GM19397 (cell line): Measurements from ENCODE around the gene WDR91.

Experiments
- ATAC-seq: cut with Tn5 transposase; IDR thresholded peaks from one replicate; pipeline ENCODE4 v1.9.1; 2021; ENCODE audit warnings: mild to moderate bottlenecking, moderate library complexity; ENCODE audit not compliant: unreplicated experiment

The WDR91 gene

DNA sequence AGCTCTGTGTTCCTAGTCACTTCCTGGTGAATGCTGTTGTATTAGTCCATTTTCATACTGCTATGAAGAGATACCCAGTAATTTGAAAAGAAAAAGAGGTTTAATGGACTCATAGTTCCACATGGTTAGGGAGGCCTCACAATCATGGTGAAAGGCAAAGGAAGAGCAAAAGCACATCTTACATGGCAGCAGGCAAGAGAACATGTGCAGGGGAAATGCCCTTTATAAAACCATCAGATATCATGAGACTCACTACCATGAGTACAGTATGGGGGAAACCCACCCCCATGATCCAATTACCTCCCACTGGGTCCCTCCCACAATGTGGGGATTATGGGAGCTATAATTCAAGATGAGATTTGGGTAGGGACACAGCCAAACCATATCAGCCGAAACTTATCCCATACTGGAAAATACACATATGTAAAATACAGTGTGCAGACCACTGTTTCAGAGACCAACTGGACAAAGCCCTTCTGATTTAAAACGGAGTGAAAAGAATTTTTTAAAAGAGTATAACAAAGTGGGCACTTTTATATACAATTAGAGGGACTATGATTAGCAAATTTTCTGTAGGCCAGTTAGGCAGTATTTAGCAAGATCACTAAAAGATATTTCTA lies 48.8 kb downstream of the WDR91 start:
- ATAC-seq: no peak

DNA sequence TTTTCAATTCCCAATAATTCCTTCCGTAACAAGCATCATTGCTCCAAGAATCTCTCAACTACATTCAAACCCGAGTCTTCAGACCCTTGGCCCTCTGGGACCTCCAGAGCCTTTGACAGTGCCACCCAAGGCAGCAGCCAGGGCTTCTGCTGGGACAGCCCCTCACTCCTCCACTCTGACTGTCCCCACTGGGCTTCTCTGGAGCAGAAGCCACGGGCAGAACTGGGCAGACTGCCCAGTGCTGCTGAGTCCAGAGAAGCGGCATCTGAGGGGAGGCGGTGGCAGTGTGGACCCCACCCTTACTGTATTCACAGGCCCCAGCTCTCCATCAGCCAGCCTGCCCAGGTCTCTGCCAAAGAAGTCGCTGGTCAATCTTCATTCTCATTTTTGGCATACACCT lies 49.7 kb downstream of the WDR91 start:
- no peak for ATAC-seq

DNA sequence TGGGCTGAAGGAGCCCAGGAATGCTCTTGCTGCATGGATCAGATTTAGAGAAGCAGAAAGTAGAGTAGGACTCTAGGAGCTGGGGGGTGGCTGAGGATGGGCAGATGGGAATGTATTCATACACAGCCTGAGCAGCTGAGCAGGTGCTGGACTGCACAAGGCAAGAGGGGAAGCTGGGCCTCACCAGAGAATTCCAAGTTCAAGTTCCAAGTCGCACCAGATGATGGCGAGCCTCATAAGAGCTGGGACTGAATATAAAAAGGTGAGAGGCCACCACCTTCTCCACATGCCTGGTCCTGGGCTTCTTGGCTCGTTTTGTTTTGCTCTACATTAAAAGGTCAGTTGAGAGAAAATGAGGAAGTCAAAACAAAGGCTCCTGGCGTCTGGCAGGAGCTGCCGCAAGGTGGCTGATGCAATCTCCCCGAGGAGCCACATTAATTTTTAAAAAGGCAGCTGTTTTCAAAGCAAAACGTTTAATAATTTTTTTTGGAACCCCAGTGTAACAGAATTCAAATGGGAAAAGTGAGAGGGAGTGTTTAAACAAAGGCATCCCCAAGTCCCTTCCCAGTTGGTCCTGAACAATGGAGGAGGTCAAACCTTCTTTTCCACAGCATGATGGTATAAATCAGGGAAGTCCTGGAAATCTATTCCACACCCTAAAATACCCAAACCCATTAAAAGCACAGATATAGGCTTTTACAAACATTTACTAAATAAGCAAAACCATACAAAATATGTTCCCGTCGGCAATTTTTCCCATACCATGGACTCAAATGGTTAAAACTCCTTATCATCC lies 50.3 kb downstream of the WDR91 start:
- ATAC-seq: no peak

DNA sequence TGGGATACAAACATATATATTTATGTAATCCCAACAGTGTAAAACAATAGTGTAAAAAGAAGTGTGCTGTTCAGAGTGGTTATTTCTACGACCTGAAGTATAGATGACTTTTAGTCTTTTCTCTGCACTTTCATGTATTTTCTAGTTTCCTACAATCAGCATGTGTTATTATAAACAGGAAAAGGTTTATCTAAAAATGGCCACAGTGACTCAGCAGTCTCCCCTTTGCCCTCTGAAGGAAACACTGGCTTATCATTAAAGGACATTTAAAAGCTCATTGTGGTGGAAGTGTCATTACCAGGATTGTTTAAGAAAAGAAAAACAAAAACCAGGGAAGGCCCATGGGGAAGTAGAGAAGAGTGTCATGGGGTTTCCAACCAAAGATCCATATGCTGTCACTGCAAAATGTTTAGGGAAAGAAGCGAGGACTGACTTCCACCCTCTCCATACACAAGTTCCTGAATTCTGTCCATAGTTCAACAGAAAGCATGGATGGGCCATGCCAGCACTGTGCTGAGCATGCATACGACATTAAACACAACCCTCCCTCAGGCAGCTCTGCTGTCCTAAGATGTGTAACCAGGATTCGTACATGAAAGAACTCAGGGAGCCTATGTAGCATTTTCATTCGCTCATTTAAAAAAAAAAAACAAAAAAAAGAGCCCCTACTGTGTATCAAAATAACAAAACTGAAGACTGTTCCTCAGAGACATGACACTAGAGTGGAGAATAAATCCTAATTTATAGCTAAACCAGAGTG lies 51.0 kb downstream of the WDR91 start:
- ATAC-seq: peak; percentile 44

DNA sequence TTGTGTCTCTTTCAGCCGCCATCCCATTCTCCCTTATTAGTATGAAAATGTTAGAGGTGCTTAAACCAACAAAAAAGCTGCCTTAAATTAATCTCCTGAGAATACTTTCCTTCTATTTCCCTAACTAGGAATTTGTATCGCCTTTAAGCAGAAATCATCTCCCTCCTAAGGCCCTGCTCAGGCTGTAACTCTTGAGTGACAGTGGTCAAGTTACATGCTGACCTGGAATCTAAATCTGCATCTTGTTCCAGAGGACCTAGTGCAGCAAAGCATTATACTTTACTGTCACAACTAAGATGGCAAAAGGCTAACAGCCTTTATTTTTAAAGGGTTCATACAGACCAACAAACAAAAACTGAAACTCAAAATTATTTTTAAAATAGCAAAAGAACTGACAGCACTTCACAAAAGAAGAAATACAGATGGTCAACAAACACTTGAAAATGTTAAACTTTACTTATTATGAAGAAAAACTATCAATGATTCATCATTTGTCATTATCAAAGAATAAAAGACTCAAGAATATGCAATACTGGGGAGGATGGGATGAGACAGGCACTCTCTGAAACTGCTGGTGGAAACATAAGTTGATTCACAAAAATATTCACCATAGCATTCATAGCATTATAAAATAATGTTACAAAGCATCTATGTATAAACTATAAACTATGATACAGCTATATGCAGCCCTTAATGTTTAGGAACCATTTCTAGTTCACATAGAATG lies 51.8 kb downstream of the WDR91 start:
- ATAC-seq: no peak

DNA sequence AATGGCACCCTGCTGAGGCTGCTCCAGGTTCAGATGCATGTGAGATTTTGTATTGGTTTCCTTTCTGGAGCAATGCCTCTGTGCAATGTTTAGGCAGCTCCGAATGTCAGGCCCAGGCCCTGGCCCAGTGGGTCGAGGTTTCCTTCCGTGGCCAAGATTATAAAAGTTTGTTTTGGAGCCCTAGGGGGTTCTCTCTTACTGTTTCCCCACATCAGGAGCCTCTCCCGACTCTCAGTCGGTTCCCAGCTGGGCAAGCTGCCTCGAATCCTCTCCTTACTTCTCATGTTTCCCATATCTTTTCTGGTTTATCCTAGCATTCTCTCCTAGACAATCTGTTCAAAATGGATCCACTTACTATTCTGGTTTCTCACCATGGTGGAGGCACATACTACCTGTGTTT lies 52.5 kb downstream of the WDR91 start:
- no peak for ATAC-seq

DNA sequence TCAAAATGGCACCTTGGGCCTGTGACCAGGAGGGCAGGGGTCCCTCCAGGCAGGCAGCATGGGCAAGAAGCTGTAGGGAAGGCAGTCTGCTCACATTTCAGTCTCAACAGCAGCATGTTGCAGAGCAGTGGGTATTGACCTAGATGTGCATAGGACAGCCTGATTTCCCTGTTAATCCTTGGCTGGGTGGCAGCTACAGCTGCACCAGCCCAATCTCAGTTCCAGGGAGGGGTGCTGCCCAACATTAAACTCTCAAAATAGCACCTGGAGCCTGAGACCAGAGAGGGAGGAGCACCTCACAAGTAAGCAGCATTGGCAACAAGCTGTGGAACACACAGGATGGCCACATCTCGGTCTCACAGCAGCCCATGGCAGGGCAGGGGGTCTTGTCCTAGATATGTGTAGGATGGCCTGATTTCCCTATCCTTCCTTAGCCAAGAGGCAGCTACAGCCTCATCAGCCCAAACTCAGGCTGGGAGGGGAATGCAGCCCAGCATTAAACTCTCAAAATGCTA lies 53.1 kb downstream of the WDR91 start:
- ATAC-seq: no peak

DNA sequence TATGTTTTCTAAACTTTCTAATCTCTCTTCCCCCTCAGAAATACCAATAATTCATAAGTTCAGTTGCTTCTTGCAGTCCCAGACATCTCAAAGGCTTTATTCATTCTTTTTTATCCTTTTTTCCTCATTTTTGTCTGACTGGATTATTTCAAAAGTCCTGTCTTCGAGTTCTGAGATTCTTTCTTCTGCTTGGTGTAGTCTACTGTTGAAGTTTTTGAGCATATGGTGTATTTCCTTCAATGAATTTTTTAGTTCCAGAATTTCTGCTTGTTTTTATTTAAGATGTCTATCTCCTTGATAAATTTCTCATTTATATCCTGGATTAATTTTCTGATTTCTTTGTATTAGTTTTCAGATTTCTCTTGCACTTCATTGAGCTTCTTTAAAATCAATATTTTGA lies 55.0 kb downstream of the WDR91 start:
- ATAC-seq: no peak

DNA sequence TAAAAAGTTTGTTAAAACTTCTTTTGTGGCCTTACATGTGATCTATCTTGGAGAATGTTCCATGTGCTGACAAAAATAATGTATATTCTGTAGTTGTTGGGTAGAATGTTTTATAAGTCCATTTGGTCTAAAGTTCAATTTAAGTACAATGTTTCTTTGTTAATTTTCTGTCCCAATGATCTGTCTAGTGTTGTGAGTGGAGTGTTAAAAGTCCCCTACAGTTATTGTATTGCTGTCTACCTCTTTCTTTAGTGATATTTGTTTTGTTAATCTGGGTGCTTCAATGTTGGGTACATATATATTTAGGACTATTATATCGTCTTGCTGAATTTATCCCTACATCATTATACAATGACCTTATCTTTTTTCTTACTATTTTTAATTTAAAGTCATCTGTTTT lies 56.6 kb downstream of the WDR91 start:
- no peak for ATAC-seq

DNA sequence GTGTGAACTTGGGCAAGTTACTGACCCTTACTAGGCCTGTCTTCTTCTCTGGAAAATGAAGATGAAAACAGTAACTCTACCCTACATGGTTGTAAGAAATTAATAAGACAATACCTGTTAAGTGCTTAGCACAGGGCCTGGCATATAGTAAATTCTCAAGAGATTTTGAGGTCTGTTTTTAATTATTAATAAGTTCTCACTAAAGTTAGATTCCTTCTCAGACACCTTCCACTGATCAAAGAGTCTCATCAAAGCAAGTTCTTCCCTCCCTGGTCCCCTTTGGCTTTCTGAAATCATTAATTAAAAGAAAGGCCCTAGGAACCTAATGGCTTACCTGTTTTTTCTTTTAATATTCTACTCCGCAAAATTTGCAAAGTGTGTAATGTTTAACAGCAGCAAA lies 58.9 kb downstream of the WDR91 start:
- ATAC-seq: no peak

DNA sequence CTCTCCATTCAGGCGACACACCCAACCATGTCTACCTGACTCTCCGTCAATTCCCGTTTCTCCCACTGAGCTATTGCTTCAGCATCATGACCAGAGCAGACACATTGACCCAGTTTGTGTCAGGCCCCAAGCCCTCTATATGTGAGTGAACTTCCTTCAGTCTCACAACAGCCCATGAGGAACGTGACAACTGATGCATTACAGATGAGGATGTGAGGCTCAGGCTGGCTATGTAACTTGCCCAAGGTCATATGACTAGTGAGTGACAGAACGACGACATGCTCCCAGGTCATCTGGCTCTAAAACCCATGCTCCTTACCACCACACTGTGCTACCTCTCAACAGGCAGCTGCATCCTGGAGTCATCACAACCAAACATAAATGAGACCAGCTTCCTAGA lies 59.8 kb downstream of the WDR91 start:
- ATAC-seq: no peak

DNA sequence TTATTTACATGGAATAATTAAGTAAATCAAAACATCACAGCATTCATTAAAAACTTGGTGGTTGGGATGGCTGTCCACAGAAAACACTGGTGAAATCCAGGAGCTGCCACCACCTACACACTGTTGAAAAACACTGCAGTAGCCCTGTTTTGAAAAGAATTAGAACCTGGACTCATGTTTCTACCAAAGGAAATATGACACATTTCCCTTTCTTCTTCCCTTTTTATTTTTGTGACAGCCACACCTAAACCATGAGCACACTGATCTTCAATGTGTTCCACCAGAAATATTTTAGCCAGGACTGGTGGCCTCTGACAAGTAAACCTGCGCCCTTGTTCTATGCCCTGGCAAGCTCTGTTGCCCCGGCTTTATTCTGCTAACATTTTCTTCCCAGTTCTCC lies 60.2 kb downstream of the WDR91 start:
- ATAC-seq: no peak

DNA sequence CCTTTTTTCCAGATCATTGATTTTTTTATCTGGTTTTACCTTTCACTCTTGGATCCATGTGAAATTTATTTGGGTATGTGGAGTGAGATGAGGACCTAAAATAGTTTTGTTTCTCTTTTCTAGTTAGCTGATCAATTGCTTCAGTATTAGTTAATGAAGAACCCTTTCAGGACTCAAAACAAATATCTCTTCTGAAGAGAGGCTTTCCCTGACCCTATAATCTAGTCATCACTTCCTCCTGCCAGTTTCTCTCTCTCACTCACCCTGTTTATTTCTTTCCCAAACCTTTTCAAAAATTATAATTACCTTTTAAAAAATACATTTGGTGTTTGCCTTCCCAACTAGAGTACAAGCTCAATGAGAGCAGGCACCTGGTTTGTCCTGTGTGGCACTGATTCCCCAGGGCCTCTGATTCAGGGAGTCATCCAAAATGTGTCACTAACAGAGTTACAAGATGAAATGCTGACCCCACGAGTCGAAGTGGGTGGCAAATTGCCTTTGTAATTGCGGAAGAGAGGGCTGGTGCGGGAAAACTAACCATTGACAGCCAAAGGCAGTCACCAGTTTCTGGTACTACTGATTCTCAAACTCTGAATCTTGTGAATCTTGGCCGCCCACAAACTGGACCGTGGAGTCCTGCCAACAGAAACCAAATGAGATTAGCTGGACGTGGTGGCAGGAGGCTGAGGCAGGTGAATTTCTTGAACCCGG lies 61.1 kb downstream of the WDR91 start:
- ATAC-seq: no peak

DNA sequence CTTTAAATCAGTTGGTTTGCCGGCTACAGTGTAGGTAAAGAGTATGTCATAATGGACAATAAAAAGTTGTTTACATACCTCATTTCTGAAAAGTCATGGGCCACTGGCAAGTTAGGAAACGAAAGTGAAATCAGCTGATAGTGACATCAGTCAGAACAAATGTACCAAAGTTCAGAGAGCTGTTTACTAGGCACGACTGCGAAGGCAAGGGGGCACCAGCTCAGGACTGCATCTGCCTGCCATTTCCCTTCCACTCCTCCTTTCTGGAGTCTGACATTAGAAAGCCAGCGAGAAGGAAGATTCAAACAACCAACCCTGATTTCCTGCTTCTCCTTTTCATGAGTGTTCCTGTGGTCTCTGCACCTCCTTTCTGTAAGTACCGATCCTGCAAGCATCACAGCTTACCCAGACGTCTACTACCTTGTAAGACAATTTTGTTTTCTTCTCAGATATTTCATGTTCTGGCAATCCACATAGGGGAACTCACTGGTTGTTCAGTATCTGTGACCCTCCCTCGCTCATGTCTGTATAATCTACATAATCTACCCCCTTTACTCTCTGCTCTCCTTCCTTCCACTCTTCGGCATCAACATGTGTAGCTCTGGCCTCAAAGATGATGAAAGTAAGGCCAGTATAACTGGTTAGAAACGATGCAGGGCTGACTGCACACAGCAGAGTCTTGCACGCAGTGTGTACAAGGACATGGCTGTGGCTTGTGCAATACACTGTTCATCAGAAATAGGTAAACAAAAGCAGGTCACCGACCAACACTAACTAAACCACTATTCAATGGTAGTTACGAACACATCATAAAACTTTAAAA lies 63.2 kb downstream of the WDR91 start, which contains the start of gene TMEM140:
Gene TMEM140, plus strand, starts transcription at position 174 of the 823 bp plus-strand sequence. CDS start 16,370 bp downstream, outside the sequence.
- peak; percentile 66 for ATAC-seq

DNA sequence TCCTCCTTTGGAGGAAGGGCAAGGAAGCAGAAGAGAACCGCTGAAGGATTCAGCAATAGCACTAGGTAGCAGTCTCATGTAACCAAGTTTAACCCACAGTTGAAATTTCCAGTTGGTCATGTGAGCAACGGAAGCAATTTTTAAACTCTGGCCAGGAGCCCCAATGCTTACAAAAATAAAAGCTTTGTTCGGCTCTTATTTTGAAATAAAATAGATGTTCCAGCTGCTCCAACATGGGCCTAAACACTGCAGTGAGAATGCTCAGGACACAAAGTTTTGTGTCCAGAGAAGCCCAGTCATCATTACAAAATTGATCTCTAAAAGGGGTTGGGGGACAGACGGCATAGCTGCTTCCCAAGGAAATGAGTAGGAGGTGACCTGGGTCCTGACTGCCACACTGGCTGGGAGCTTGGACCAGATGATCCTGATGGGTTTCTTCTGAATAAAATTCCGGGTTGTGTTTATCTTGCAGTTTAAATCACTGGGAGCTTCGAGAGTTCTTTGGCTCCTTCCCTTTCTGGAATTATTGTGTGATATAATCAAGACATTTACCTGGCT lies 63.9 kb downstream of the WDR91 start:
- peak; percentile 12 for ATAC-seq

DNA sequence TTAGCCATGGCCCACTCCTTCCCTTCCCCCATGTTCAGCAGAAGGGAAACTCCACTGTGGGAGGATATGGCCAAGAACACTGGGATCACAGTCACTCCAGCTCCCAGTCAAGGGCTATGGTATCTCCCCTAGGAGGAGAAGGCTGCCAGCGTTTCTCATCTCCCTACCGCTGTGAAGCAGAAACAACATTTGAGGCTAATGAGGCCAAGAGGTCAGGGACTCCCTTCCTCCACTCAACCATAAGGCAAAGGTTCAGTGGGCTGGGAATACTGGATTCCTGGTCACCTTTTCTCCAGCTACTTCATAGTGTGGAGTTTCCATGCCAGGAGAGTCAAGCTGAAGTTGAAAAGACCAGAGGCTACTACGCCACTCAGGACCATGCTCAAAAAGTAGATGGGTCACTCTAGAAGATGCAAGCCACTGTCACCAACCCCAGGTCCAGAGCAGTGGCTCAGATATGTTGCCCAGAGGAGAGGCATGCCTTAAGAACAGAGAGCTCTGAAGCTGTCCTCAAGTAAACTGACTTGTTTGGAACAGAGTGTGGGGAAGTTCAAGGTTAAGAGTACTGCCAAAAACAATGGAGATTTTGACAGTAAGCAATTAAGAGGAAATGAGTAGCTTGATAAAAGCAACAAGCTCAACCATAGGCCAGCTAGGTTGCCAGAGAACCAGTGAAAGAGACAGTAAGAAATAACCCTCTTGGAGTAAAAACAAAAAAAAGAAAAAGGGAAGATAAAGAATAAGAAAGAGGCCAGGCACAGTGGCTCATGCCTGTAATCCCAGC lies 67.2 kb downstream of the WDR91 start:
- ATAC-seq: no peak
